Panc1 (cell line): ENCODE measurements around the gene SCN8A. TPM values are rescaled to one million over a fixed set of nuclear protein-coding genes. Genes with fewer than 3 reads are reported as not detected.

Experiments
- ATAC-seq: fragments of 200-7000 bp; cut with Tn5 transposase; 2 replicates; pipeline ENCODE4 v1.9.1; 2020; ENCODE audit warnings: mild to moderate bottlenecking, moderate library complexity
- BruUV-seq: library from RNA; stranded (reverse); fragments of 400-500 nt; replicated peaks from 2 replicates; lab custom pipeline; 2021; lab: Mats Ljungman, UMichigan
- CTCF ChIA-PET: fragments of 300-600 bp; sonication (Branson Sonifier 250); formaldehyde crosslinking; loops from one replicate; lab custom pipeline; 2022; ENCODE audit warnings: antibody characterized with exemption; lab: Charles Lee
- POLR2A ChIA-PET: fragments of 300-600 bp; sonication (Branson Sonifier 250); formaldehyde crosslinking; loops from one replicate; lab custom pipeline; 2022; ENCODE audit warnings: antibody characterized with exemption; lab: Charles Lee
- DNase-seq: peaks from one replicate; pipeline ENCODE4 v3.0.0-alpha.2; 2010; ENCODE audit warnings: low read depth, low spot score
- H3K27ac ChIP-seq: 2 replicates; pipeline ENCODE4 v1.5.1; 2011; ENCODE audit warnings: mild to moderate bottlenecking, low read length, inconsistent platforms
- H3K27me3 ChIP-seq: fragments of 200-500 bp; sonication (Bioruptor generic); 2 replicates; pipeline ENCODE4 v1.6.0; 2014; ENCODE audit warnings: low read length, inconsistent platforms; ENCODE audit not compliant: control insufficient read depth, insufficient read depth
- H3K36me3 ChIP-seq: fragments of 200-500 bp; sonication (Bioruptor generic); 2 replicates; pipeline ENCODE4 v1.5.1; 2014; ENCODE audit warnings: inconsistent platforms, mild to moderate bottlenecking, low read length, moderate library complexity; ENCODE audit not compliant: control insufficient read depth, insufficient read depth
- H3K4me1 ChIP-seq: 2 replicates; pipeline ENCODE4 v1.5.1; 2011; ENCODE audit warnings: inconsistent platforms, mild to moderate bottlenecking, low read length, moderate library complexity; ENCODE audit not compliant: control insufficient read depth, insufficient read depth
- H3K4me3 ChIP-seq, 2 experiments: 2 replicates each; pipeline ENCODE4 v1.5.1; 2011 to 2012; ENCODE audit warnings: low read depth in 2 of 2, low read length in 2 of 2, mild to moderate bottlenecking in 2 of 2, inconsistent platforms in 1 of 2, moderate library complexity in 1 of 2
- H3K9me3 ChIP-seq: fragments of 200-500 bp; sonication (Bioruptor generic); 2 replicates; pipeline ENCODE4 v1.5.1; 2014; ENCODE audit warnings: low read depth, mild to moderate bottlenecking, inconsistent platforms, low read length, moderate library complexity; ENCODE audit not compliant: control insufficient read depth, insufficient read depth
- CTCF ChIP-seq: fragments of 450-650 bp; IDR thresholded peaks from 2 replicates; pipeline ENCODE4 v1.5.1; 2017; ENCODE audit warnings: mild to moderate bottlenecking
- POLR2AphosphoS5 ChIP-seq: IDR thresholded peaks from 2 replicates; pipeline ENCODE4 v1.6.1; 2012; ENCODE audit warnings: mild to moderate bottlenecking, low read depth, low read length, moderate library complexity
- REST ChIP-seq, 2 experiments: IDR thresholded peaks; 2 replicates each; pipeline ENCODE4 v1.6.1; 2011 to 2012; ENCODE audit warnings: low read depth in 2 of 2, control low read depth in 1 of 2, low read length in 1 of 2, mild to moderate bottlenecking in 1 of 2, moderate library complexity in 1 of 2; ENCODE audit not compliant: insufficient read depth in 1 of 2
- SIN3A ChIP-seq: IDR thresholded peaks from 2 replicates; pipeline ENCODE4 v1.6.1; 2012; ENCODE audit warnings: low read depth, mild to moderate bottlenecking, low read length, moderate library complexity, borderline replicate concordance; ENCODE audit not compliant: insufficient read depth
- TCF7L2 ChIP-seq: IDR thresholded peaks from 2 replicates; pipeline ENCODE4 v1.6.1; 2011; ENCODE audit warnings: mild to moderate bottlenecking, low read depth, low read length, inconsistent platforms
- in situ Hi-C: cut with HindIII; loops from 2 replicates; pipeline ENCODE4 v1.10.0; 2016; ENCODE audit warnings: low sequenced_read_pairs, low pct_unique_long_range_greater_than_20kb
- intact Hi-C: fragments of 100-400 bp; cut with micrococcal nuclease; formaldehyde crosslinking; loops from one replicate; pipeline ENCODE4 v1.10.0; 2022; ENCODE audit not compliant: unreplicated experiment
- total RNA-seq: library from RNA; stranded (reverse); gene quantifications from one replicate; pipeline ENCODE4 v1.2.1, GENCODE V29; 2021; ENCODE audit not compliant: unreplicated experiment

Gene SCN8A
- total RNA-seq, 1 experiment from 2014 or later: 8.6 TPM

GRCh38 chr12:51825216-51825615, 234.2 kb downstream of the SCN8A start:
- Histone ChIP-seq H3K27ac (no peak overlapping the region), H3K9me3 (no peaks in the 10 kb centered on the region), H3K4me1 (no peaks in the 10 kb centered on the region), H3K27me3 (no peaks in the 10 kb centered on the region), H3K4me3 (no peak overlapping the region), H3K36me3 (no peaks in the 10 kb centered on the region)
- no TSS peak for BruUV-seq
- intact Hi-C loops (loop anchor here (2.0 to 10.0 kb wide), 2 partner anchors 290 to 404 kb away; no protein-coding TSS in a partner anchor), in situ Hi-C loops (no loop called here)
- ATAC-seq (no peak), DNase-seq (no peak)
- POLR2A ChIA-PET: no interaction called here
- CTCF ChIA-PET: no interaction called here
- TF ChIP-seq CTCF (no peak), TCF7L2 (no peak), REST (IDR thresholded peaks at IDR 0.05; ENCODE audit: insufficient read depth in 1 of 2, low read depth in 2 of 2, low read length in 1 of 2) (no peak), POLR2AphosphoS5 (no peak), SIN3A (no peak)

- in situ Hi-C loops: no loop called here
- intact Hi-C loops: loop anchor here (10.0 kb wide), 1 partner anchor 292 kb away; no protein-coding TSS in a partner anchor
- ATAC-seq (no peak), DNase-seq (no peak)
- TF ChIP-seq POLR2AphosphoS5: no peak
- no peak for TF ChIP-seq REST (IDR thresholded peaks at IDR 0.05; ENCODE audit: insufficient read depth in 1 of 2, low read depth in 2 of 2, low read length in 1 of 2)
- TF ChIP-seq TCF7L2: no peak
- TF ChIP-seq CTCF: no peak
- no peak for TF ChIP-seq SIN3A
- Histone ChIP-seq H3K4me1 (no peaks in the 10 kb centered on the region), H3K27ac (no peak overlapping the region), H3K9me3 (no peaks in the 10 kb centered on the region), H3K4me3 (no peak overlapping the region), H3K36me3 (no peaks in the 10 kb centered on the region), H3K27me3 (0 out of 2 replicates have a peak, but pooled peaks cover 3% of the 10 kb centered on the region)
- ChIA-PET POLR2A (no interaction called here), CTCF (no interaction called here)
- no TSS peak for BruUV-seq
Observed at GRCh38 chr12:51826881-51827280, 235.8 kb downstream of the SCN8A start.
